Subcutaneous abdominal adipose tissue (tissue), 5 donors: ENCODE results near the gene HS6ST3.

Experiments
- H3K27ac ChIP-seq: one replicate; pipeline ENCODE4 v1.7.0; 2013; ENCODE audit warnings: low read depth, mild to moderate bottlenecking, inconsistent platforms, low read length, moderate library complexity
- H3K27me3 ChIP-seq, 5 donors: one replicate each; pipeline ENCODE4 v1.7.0; 2013; ENCODE audit warnings: low read length in 5 of 5, inconsistent platforms in 1 of 5; ENCODE audit not compliant: control insufficient read depth in 5 of 5, insufficient read depth in 4 of 5
- H3K36me3 ChIP-seq, 5 donors: one replicate each; pipeline ENCODE4 v1.7.0; 2013; ENCODE audit warnings: low read length in 5 of 5; ENCODE audit not compliant: control insufficient read depth in 5 of 5, insufficient read depth in 5 of 5
- H3K4me1 ChIP-seq, 5 donors: one replicate each; pipeline ENCODE4 v1.7.0; 2013; ENCODE audit warnings: low read length in 5 of 5, mild to moderate bottlenecking in 3 of 5, moderate library complexity in 1 of 5; ENCODE audit not compliant: control insufficient read depth in 5 of 5, insufficient read depth in 5 of 5
- H3K4me3 ChIP-seq, 5 donors: one replicate each; pipeline ENCODE4 v1.7.0; 2013; ENCODE audit warnings: low read length in 5 of 5, low read depth in 1 of 5
- H3K9ac ChIP-seq, 5 donors: one replicate each; pipeline ENCODE4 v1.7.0; 2013; ENCODE audit warnings: low read length in 5 of 5, mild to moderate bottlenecking in 4 of 5, moderate library complexity in 3 of 5
- H3K9me3 ChIP-seq, 5 donors: one replicate each; pipeline ENCODE4 v1.7.0; 2013; ENCODE audit warnings: low read length in 5 of 5; ENCODE audit not compliant: control insufficient read depth in 5 of 5
- donor health status: healthy.
- donor health status: healthy.
- donor health status: healthy.
- donor health status: healthy.
- donor health status: healthy.

The HS6ST3 gene

DNA sequence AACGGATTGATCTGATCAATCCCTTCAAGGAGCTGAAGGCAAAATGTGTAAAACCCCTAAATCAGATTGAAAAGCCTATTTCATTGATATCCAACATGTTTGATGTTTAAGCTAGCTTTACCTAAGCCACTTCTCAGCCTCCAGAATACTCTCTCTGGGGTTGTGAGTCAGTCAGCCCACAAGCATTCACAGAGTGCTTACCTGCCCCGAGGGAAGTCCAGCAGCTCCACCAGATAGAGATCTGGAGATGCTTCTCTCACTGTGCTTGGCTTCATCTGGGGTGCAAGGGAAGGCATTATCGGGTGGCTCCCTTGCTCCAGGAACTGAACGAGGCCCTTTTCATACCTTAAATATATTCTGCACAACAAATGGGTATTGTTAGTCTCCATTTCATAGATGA lies 744.7 kb downstream of the HS6ST3 start:
- H3K9me3 ChIP-seq, result peaks cover 0 to 7% (median 4%) of the 10 kb centered on the region in 5 donors
- H3K9ac ChIP-seq, result no peak overlapping the region
- no peaks in the 10 kb centered on the region for H3K27me3 ChIP-seq
- no peak overlapping the region for H3K27ac ChIP-seq
- no peaks in the 10 kb centered on the region for H3K4me1 ChIP-seq
- H3K36me3 ChIP-seq, result no peaks in the 10 kb centered on the region
- H3K4me3 ChIP-seq, result no peak overlapping the region

DNA sequence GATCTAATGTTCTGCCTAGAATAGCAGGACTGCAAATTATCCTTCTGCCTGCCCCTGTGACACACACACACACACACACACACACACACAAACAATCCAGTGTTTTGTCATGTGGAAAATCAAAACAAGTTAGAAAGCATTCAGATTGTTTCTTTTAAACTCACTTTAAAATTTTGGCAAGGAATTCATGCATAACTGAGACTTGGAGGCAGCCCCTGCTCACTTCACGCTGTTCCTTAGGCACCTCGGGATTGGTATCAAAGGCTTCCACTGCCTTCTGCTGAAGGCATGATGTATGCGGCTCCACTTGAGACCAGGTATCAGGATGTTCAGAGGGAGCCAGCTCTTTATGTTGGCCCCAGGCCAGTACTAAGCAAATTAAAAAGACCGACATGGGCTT lies 745.6 kb downstream of the HS6ST3 start:
- Histone ChIP-seq H3K27me3 (no peaks in the 10 kb centered on the region), H3K27ac (no peak overlapping the region), H3K36me3 (no peaks in the 10 kb centered on the region), H3K9ac (no peak overlapping the region), H3K4me3 (no peak overlapping the region), H3K9me3 (peaks cover 0 to 7% (median 4%) of the 10 kb centered on the region in 5 donors), H3K4me1 (no peaks in the 10 kb centered on the region)

DNA sequence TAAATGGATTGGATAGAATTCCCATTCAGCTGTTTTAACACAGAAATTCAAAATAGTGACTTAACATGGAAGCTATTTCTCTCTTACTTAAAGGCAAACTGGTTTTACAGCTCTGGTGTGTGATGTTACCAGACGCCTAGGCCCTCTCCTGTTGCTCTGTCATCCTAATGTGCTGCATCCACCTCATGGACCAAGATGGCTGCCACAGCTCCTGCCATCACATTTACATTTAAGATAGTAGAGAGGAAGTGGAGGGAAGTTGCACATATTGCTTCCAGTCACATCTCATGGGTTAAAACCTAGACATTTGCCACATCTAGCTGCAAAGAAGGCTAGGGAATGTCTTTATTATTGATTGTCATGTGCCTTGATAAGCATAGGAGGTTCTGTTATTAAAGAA lies 746.8 kb downstream of the HS6ST3 start:
- no peaks in the 10 kb centered on the region for H3K4me1 ChIP-seq
- H3K36me3 ChIP-seq, result no peaks in the 10 kb centered on the region

DNA sequence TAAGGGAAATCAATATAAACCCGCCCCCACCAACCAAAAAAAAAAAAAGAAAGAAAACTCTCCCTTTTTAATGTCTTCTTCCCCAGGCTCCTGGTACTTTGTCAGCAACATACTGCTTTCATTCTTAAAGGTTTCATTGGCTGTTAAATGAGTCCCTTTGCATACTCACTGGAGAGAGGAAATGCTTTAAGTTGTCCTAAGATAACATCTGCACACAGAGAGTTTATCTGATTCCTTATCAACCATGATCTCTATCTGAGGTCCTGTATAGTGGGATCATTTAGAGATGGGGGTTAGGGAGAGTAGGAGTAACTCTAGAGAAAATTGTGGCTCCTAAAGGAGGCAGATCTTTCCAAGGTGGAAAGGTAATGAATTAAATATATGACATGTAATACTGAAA lies 747.9 kb downstream of the HS6ST3 start:
- H3K36me3 ChIP-seq, result no peaks in the 10 kb centered on the region
- H3K27me3 ChIP-seq, result no peaks in the 10 kb centered on the region
- no peaks in the 10 kb centered on the region for H3K4me1 ChIP-seq
- H3K9ac ChIP-seq, result no peak overlapping the region
- no peak overlapping the region for H3K4me3 ChIP-seq
- H3K27ac ChIP-seq, result no peak overlapping the region
- peaks cover 0 to 7% (median 4%) of the 10 kb centered on the region in 5 donors for H3K9me3 ChIP-seq

More for the DNA sequence above, 746.8 kb downstream of the HS6ST3 start:
- no peak overlapping the region for H3K27ac ChIP-seq
- no peak overlapping the region for H3K4me3 ChIP-seq
- no peaks in the 10 kb centered on the region for H3K27me3 ChIP-seq
- peaks cover 0 to 7% (median 4%) of the 10 kb centered on the region in 5 donors for H3K9me3 ChIP-seq
- H3K9ac ChIP-seq, result no peak overlapping the region

DNA sequence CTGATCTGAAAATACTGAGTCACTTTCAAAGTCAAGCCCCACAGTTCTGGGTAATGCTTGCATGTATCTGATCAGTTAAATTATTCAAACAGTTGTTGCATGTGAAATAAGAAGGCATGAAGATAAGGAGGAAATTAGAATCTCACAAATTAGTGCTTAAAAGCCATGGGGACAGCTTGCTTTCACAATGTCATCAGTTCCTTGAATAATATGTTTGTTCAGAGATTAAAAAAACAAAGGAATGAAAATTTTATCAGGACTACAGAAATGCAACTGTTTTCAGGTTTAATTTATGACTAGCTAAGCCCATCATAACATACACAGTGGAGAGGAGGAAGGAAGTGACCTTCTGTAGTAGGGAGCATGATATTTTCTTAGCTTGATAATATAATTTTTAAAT lies 754.3 kb downstream of the HS6ST3 start:
- Histone ChIP-seq H3K27me3 (no peaks in the 10 kb centered on the region), H3K27ac (no peak overlapping the region), H3K36me3 (no peaks in the 10 kb centered on the region), H3K4me1 (no peaks in the 10 kb centered on the region), H3K9ac (no peak overlapping the region), H3K9me3 (no peaks in the 10 kb centered on the region), H3K4me3 (no peak overlapping the region)

DNA sequence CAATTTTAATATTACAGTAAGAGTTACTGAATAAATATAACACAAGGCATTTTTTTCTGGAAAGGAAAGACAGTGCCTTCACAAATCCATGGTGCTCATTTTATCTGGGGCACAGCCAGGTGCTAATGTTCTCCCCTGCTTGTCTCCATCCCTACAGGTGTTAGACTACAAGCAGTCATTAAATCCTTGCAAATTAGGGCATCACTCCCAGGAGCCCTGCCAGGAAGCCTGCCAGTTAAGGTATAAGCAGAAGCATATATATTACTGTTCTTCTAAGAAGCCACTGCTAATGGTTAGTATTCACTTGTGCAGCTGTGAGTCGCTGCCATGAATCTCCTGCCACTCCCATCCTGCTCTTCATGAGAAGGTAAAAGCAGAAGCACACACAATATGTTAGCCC lies 754.7 kb downstream of the HS6ST3 start:
- Histone ChIP-seq H3K9ac (no peak overlapping the region), H3K4me1 (no peaks in the 10 kb centered on the region)

DNA sequence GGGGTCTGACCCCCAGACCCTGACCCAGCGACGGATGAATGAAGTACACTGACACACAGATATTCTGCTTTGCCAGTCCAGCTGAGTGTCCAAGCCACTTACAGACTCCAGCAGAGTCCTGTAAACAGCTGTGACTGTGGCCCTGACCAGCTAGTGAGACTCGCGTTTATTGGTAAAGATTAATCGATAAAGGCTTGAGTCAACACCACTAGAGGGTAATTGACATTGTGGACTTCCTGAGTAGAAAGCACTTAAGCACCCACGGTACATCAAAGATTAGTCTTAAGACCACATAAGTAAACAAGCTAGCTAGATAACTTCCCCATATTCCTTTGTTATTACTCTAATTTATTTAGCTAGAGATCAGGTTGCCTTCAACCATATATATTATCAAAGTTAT lies 758.4 kb downstream of the HS6ST3 start:
- no peak overlapping the region for H3K9ac ChIP-seq
- H3K4me1 ChIP-seq, result no peaks in the 10 kb centered on the region
- no peak overlapping the region for H3K27ac ChIP-seq
- H3K27me3 ChIP-seq, result no peaks in the 10 kb centered on the region
- H3K9me3 ChIP-seq, result no peaks in the 10 kb centered on the region
- H3K36me3 ChIP-seq, result no peaks in the 10 kb centered on the region
- H3K4me3 ChIP-seq, result no peak overlapping the region

More for the DNA sequence above, 754.7 kb downstream of the HS6ST3 start:
- Histone ChIP-seq H3K27me3 (no peaks in the 10 kb centered on the region), H3K4me3 (no peak overlapping the region), H3K9me3 (no peaks in the 10 kb centered on the region), H3K36me3 (no peaks in the 10 kb centered on the region), H3K27ac (no peak overlapping the region)

DNA sequence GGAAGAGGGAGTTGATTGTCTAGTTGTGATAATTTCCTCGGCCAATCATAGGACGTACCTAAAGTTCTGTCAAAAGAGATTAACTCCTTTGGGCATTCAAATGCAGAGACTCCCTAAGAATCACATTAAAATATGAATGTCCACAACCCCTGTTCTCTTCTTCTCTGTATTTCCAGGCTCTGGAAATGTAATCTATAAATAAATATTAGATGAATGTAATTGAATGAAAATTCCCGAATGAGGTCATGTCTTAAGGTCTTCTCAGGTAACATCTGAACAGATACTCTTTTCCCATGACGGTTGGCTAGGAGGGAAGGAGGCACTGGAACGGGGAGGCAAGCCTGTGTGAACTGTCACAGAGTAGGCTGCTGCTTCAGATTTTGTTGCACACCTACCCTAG lies 759.2 kb downstream of the HS6ST3 start:
- Histone ChIP-seq H3K36me3 (no peaks in the 10 kb centered on the region), H3K27me3 (no peaks in the 10 kb centered on the region), H3K9me3 (no peaks in the 10 kb centered on the region), H3K27ac (no peak overlapping the region), H3K4me3 (no peak overlapping the region), H3K4me1 (no peaks in the 10 kb centered on the region), H3K9ac (no peak overlapping the region)

GRCh38 chr13:96850538-96851145 lies 760.7 kb downstream of the HS6ST3 start:
- H3K4me1 ChIP-seq, result no peaks in the 10 kb centered on the region
- no peaks in the 10 kb centered on the region for H3K27me3 ChIP-seq
- H3K36me3 ChIP-seq, result no peaks in the 10 kb centered on the region
- H3K27ac ChIP-seq, result no peak overlapping the region
- no peak overlapping the region for H3K4me3 ChIP-seq
- no peak overlapping the region for H3K9ac ChIP-seq
- no peaks in the 10 kb centered on the region for H3K9me3 ChIP-seq

GRCh38 chr13:96851856-96852445 lies 762.0 kb downstream of the HS6ST3 start:
- Histone ChIP-seq H3K4me3 (no peak overlapping the region), H3K4me1 (no peaks in the 10 kb centered on the region)

More at GRCh38 chr13:96851856-96852445, 762.0 kb downstream of the HS6ST3 start:
- Histone ChIP-seq H3K27me3 (no peaks in the 10 kb centered on the region), H3K9ac (no peak overlapping the region), H3K9me3 (no peaks in the 10 kb centered on the region), H3K36me3 (no peaks in the 10 kb centered on the region), H3K27ac (no peak overlapping the region)
